HG03520 (cell line): ENCODE data around the gene NCR3LG1.

Experiments used
- ATAC-seq: cut with Tn5 transposase; IDR thresholded peaks from one replicate; pipeline ENCODE4 v1.9.1; 2021; ENCODE audit warnings: mild to moderate bottlenecking, moderate library complexity; ENCODE audit not compliant: unreplicated experiment

NCR3LG1 gene

DNA sequence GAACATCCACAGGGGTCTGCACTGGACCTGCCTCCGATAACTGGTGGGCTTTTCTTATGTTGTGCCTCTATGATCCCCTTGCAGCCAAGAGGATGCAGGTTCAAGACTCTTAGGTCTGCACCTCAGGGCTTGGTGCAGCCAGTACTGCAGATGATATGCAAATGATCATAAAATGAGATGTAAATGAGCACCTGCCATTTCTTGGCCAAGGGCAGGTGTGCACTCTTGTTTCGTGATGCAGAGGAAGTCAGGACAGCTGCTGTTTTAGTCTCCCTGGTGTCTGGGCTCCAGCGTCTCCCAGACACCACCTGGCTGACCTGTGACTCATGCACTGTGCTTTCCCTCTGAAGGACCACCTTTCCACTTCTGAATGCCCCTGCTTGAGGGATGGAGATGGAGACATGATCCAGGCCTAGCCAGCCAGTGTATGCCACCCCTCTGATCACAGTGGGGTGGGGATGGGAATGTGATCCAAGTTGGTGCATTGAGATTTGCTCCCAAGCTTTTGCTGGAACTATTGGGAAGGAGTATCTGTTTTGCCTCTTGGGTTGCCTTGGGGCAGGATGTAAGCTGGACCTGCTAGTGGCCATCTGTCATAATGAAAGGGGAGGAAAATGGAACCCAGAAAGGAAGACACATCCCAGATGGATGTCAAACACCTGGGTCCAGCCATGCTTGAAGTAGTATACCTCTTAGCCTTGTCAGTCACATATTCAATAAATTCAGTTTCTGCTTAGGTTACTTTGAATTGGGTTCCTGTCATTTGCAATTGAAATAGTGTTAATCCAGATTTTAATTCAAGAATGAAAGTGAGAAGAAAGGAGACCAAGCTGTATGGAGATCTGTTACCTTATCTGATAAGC lies 40.1 kb downstream of the NCR3LG1 start:
- no peak for ATAC-seq

DNA sequence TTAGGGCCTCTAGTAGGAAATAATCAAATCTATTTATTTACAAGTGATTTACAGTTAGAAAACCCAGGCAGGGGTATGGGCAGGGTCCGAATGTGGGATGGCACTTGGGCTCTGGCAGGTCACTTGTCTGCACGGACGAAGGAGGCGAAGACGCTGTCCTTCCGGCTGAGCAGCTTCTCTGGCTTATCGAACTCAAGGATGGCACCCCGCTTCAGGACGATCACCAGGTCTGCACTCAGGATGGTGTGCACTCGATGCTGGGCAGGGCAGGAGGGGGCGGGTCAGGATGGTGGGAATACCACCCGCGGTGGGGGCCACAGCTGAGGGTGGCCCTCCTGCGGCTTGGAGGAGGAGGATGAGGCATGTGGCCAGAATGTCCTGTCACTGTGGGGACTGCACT lies 41.3 kb downstream of the NCR3LG1 start:
- no peak for ATAC-seq

- ATAC-seq, result no peak
Measured at GRCh38 chr11:17393472-17393871, 41.9 kb downstream of the NCR3LG1 start.

- no peak for ATAC-seq
Measured at GRCh38 chr11:17394743-17395390, 43.3 kb downstream of the NCR3LG1 start.

DNA sequence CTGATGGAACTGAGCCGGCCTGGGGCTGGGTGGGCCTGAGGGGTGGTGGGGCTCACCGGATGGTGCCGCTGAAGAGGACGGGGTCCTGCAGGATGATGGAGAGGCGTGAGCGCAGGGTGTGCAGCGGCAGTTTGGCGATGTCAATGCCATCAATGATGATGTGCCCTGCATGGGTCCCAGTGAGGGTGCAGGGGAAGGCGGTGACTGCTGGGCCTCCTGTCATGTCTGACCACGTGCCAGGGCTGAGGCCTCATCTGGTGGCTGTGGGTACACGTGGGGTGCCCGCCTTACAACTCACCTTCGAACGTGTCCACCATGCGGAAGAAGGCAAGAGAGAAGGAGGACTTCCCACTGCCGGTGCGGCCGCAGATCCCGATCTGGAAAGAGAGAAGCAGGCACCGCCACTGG lies 44.0 kb downstream of the NCR3LG1 start:
- no peak for ATAC-seq

DNA sequence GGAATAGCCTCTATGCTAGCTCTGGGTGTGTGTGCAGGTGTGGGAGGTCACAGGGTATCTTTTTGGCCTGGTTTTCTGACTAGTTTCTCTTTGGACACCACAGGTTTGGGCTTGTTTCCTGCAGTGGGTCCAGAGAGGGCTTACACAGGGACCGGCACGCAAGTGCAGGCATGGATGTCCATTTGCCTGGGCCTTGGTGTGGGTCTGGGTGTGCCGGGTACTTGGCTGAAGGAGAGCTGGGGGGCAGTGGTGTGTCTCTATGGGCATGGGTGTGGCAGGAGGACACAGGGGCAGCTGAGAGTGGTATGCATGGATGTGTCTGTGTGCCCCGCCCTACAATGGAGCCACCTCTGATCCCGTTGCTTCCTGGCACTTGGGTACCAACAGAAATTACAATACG lies 44.4 kb downstream of the NCR3LG1 start:
- ATAC-seq, result no peak

GRCh38 chr11:17396598-17397310 lies 45.2 kb downstream of the NCR3LG1 start:
- no peak for ATAC-seq

DNA sequence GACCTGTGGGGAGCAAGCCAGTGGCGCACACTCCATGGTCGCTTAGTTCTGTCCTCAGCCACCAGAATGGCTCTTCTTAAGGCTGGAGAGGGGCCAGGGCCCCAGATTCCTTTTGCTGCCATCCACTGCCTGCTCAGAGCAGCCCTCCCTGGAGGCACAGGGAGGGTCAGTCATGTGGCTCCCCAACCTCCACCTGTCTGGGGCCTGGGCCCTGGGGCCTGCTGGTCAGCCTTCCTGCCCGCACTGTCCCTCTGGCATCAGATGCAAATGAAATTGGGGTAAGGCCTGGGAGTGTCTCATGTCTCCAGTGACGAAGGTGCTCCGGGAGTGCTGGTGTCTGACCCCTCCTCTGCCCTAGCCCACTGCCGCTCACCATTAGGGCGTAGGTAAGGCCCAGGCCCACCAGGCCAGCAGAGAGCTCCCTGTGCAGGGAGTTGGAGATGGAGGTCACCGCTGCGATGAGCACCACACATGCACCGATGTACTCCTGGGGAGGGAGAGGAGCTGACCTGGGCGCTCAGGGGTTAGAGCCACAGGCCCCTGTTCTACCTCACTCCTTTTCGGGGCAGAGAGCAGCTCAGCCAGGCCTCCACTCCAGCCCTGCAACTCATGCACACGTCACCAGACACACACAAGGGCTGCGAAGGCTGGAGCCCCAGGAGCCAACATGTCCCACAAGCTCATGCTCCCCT lies 45.9 kb downstream of the NCR3LG1 start:
- no peak for ATAC-seq

- ATAC-seq, result no peak
Measured at GRCh38 chr11:17399236-17399635, 47.6 kb downstream of the NCR3LG1 start.

DNA sequence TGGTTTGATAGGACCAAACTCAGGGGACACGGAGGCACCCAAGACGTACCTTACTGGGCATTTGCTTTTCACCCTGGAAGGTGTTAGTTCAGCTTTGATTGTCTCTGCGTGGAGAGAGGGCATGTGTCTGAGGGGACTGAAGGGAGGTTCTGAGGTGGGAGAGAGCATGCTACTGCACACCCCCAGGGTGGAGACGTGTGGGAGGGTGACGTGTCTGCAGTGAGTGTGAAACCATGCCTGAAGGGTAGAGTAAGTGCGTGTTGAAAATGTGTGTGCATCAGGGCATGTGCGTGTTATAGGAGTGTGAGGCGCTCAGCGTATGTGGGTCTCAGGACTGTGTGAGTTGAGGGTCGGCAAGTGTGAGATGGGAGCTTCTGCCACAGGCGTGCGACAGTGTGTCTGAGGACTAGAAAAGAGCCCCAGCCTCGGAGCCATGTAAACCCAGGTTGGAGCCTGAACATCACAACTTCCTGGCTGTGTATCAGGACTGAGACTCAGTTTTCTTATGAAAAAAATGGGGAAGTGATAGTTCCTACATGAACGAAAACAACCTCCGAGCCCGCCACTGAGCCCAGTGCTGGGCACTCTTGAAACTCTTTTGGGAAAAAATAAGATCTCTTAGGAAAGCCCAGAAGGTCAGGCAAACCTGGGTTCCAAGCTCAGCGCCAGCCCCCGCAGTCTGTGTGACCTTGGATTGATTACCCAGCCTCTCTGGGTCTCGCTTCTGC lies 48.6 kb downstream of the NCR3LG1 start:
- no peak for ATAC-seq

DNA sequence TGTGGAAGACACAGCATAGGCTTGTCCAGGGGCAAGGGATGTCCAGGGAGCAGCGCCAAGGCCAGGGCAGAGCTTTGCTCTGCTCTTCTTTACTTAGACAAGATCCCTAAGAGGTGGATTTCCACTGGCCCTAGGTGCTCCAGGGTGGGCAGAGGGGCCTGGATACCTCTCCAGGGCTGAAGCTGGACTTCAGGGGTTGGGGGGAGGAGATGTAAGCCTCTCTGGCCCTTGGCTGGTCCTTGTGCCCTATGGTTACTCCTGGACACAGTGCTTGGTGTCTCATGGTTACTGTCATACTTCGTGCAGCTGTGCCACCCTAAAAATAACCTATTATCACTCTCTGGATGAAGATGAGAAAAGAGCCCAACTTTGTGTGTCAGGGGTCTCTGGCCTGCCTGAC lies 49.7 kb downstream of the NCR3LG1 start:
- no peak for ATAC-seq

- no peak for ATAC-seq
Measured at GRCh38 chr11:17401841-17402240, 50.2 kb downstream of the NCR3LG1 start.

DNA sequence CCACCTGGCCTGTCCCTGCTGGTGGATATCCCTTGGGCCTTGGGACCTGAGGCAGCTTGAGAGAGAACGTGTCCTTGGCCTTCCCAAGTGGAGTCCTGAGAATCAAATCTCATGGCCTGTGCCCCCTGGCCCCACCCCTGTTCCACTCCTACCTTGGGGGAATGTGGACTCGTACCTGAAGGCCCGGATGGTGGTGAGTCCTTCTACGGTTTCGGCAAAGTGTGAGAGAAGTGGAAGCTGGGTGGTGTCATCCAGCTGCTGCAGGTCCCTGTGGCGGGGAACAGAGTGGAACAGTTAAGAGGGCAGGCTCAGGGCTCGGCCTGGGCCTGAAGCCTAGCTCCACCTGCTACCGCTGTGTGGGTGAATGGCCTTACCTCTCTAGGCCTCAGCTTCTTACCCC lies 50.9 kb downstream of the NCR3LG1 start:
- no peak for ATAC-seq

DNA sequence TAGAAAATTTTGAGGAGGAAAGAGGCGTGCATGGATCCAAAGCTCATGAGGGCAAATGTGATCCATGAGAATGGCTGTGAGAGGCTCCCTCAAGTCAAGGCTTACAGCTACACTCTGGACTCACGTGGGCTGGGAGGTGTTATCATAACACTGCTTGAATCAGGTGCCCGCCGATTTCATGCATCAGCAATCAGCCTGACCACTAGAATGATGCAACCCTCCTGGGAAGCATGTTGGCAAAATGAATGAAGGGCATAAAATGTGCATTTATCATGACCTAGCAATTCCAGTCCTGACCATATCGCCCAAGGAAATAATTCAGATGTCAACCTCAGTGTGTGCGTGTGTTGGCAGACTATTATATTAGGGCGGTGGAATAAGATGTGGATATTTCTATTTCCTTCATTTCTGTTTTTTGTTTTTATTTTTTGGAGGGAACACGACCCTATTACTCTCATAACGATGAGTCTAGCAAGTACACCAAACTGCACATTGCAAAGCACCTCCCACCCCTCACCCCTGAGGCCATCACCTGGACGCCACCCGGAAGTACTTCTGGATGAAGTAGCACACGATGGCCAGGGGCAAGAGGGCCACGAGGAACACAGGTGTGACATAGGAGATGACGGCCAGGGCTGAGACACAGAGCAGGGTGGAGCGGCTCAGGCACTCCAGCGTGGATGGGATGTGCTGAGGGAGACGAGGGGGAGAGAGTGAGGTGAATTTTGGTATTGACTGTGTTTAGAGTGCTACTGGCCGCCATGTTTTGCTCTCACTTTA lies 52.6 kb downstream of the NCR3LG1 start:
- ATAC-seq, result no peak

DNA sequence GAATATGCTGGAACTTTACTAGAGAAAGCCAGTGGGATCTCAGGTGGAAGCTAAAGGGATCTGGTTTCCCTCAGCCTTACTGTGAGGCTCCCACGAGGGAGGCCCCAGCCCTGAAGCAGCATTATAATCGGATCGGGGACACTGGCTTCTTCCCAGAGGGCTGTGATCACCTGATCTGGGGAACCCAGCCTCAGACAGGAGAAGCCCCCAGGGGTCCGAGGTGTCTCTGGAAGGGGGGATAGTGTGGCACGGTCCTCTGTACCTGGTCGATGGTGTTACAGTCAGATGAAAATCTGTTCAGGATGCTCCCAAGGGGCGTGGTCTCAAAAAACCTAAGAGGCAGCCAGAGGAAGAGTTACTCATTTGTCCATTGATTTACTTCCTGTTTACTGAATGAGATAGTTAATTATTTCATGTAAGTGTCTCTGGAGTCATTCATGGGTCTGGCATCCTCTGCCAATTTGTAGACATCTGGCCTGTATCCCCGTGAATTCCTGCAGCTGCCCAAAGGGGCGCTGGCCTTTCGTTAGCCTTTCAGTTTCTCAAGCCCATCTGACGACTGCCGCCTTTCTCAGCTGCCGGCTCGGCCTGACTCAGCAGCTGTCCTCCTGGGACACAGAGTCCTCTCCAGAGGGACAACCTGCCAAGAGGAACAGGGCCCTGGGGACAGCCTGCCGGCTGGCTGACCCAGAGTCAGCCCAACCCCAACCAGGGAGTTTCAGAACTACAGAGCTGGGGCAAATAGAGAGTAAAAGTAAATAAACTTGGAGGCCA lies 53.8 kb downstream of the NCR3LG1 start:
- no peak for ATAC-seq

- ATAC-seq, result no peak
Measured at GRCh38 chr11:17406082-17406817, 54.6 kb downstream of the NCR3LG1 start.

DNA sequence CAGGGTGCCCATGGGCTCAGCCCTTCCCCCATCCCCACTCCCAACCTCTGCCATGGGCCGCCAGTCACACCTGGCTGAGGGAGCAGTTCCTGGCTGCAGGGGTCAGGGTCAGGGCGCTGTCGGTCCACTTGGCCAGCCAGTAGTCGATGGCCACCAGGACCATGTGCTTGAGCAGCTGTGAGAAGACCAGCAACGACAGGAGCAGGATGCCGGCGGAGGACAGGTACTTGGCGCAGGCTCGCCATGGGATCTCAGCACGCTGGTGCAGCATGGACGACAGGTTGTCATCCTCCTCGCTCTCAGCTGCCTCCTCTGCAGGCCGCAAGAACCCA lies 55.2 kb downstream of the NCR3LG1 start:
- ATAC-seq, result no peak

- ATAC-seq, result no peak
Measured at GRCh38 chr11:17407575-17407974, 56.0 kb downstream of the NCR3LG1 start.
